Suprapubic skin (tissue), 4 donors: ENCODE data around the gene SETD6.

Source experiments
- POLR2A ChIP-seq, 2 donors: fragments of 450-650 bp; IDR thresholded peaks; one replicate each; pipeline ENCODE4 v1.6.1; 2017; ENCODE audit warnings: antibody characterized with exemption in 2 of 2, mild to moderate bottlenecking in 2 of 2, moderate library complexity in 2 of 2
- POLR2AphosphoS5 ChIP-seq, 3 donors: sonication (generic); formaldehyde crosslinking; IDR thresholded peaks; one replicate each; pipeline ENCODE4 v1.6.1; 2017; ENCODE audit warnings: antibody characterized with exemption in 3 of 3
- TF ChIP-seq, protein P1 (sequence below), 2 donors: fragments of 200-600 bp in 1 of 2; fragments of 450-650 bp in 1 of 2; sonication (generic) in 1 of 2; IDR thresholded peaks; one replicate each; pipeline ENCODE4 v1.5.1; 2016 to 2019; ENCODE audit warnings: antibody characterized with exemption in 2 of 2, mild to moderate bottlenecking in 1 of 2, moderate library complexity in 1 of 2

DNA sequence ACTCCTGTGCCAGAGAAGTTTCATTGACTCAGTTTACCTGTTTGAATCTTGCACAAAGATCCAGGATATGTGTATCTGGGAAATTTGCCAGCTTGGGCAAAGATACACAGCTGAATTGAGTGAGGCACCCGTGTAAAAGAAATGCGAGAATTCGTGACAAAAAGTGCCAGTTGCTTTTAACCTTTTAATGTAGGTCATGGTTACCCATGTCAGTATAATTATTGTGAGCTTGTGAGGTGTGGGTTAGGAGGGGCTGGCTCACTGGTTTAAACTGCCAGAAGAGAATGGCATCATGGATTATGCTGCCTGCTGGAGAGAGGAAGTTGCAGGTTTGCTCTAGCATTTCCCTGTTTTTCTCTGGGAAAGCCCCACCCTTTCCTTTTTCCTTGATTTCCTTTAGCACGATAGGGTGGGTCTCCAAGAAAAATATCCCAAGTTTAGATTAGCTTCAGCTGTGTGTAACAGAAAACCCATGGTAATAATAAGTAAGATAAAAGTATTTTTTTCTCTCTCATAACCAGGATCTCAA lies 40.2 kb upstream of the SETD6 start:
- TF ChIP-seq, protein P1, sequence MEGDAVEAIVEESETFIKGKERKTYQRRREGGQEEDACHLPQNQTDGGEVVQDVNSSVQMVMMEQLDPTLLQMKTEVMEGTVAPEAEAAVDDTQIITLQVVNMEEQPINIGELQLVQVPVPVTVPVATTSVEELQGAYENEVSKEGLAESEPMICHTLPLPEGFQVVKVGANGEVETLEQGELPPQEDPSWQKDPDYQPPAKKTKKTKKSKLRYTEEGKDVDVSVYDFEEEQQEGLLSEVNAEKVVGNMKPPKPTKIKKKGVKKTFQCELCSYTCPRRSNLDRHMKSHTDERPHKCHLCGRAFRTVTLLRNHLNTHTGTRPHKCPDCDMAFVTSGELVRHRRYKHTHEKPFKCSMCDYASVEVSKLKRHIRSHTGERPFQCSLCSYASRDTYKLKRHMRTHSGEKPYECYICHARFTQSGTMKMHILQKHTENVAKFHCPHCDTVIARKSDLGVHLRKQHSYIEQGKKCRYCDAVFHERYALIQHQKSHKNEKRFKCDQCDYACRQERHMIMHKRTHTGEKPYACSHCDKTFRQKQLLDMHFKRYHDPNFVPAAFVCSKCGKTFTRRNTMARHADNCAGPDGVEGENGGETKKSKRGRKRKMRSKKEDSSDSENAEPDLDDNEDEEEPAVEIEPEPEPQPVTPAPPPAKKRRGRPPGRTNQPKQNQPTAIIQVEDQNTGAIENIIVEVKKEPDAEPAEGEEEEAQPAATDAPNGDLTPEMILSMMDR (IDR thresholded peaks at IDR 0.05) = no peak
- TF ChIP-seq POLR2A (IDR thresholded peaks at IDR 0.05) = no peak
- no peak for TF ChIP-seq POLR2AphosphoS5 (IDR thresholded peaks at IDR 0.05)
